Activated CD4-positive, alpha-beta T cell treated with anti-CD3 and anti-CD28 coated beads, Interleukin-2, amount 50 U/mL, for 16 hours (primary cell): ENCODE data around the gene PGAM2.

Experiments used
- DNase-seq: peaks from one replicate; pipeline ENCODE4 v3.0.0-alpha.2; 2020

The PGAM2 gene

DNA sequence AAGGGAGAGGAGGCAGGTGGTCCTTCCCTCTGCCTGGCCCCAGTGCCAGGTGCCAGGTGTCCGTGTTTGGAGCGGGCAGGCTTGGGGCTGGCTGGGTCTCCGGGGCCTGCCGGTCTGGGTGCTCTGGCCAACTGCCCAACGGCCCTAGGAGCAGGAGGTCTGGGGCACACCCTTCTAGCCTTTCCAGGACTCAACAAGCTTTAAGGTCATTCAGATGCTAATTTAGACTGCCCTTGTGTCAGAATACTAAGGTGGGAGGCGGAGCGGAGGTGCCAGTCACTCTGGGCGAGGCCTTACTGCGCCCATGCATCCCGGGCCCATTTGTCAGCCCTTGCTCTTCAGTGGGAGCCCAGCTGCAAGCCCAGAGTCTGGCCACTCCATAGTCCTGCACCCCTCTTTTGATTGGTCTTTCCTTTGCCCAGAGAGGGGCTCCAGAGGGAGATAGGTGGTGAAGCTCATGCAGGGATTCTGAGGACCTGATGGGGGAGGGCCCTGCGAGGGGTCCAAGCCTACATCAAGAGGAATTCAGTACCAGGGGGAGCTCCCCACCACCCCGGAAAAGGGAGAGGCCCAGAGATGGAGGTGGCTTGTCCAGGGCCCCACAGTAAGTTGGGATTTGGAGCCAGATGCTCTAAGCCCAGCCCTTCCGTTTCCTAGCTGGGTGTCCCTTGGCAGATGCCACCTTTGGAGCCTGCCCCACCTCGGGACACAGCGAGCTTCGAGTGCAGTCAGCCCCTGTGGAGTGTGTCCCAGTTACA, 1.3 kb downstream of the PGAM2 start:
- no peak for DNase-seq

DNA sequence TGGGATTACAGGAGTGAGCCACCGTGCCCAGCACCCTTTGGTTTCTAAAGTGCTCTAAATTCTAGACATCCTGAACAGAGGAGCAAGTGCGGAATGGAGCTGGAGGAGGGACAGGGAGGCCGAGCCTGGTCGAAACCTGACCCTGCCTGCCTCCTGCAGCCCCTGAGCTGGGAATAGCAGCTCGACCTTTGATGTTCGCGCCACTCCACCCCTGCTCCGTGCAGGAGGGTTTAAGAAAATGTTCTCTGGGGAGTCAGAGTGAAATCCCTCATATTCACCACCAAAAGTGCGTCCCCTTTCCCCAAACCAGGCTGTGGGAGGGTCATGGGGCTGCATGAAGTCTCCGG, 1.8 kb downstream of the PGAM2 start:
- no peak for DNase-seq

GRCh38 chr7:44062903-44063295, 2.5 kb downstream of the PGAM2 start:
- DNase-seq, result no peak

DNA sequence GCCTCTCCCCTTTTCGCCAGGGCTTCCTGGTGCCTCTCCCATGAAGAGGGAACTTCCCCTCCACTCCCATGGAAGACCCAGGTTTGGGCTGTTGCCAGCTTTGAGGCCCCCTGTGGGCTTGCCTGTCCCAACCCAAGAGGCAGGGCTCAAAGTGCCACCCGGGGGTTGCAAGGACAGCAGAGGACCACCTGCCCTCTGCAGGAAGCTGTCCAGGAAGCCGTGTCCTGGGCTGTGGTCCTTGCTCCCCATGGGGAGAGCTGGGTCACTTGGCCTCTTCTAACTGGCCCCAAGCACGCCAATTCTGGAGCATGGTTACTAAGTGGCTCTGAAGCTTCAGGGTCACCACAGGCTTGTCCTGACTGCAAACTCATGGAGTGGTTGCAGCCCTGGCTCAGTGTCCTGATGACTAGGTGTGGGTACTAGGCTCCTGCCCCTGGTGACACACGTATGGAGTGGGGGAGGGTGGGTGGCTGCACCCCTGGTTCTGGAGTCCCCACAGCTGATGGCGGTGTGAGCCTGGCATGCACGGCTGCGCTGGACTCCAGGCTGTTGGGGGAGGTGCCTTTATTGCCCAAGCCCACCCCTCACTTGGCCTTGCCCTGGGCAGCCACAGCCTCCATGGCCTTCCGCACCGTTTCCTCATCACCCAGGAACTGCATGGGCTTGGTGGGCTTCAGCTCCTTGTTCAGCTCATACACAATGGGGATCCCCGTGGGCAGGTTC, 3.0 kb downstream of the PGAM2 start:
- DNase-seq, result no peak

- DNase-seq, result no peak
Observed at GRCh38 chr7:44061645-44062179, 3.7 kb downstream of the PGAM2 start.

GRCh38 chr7:44060948-44061644, 4.3 kb downstream of the PGAM2 start:
- no peak for DNase-seq

- DNase-seq, result no peak
Observed at GRCh38 chr7:44060091-44060947, 5.0 kb downstream of the PGAM2 start.

- no peak for DNase-seq
Observed at GRCh38 chr7:44059219-44060090, 5.9 kb downstream of the PGAM2 start.

DNA sequence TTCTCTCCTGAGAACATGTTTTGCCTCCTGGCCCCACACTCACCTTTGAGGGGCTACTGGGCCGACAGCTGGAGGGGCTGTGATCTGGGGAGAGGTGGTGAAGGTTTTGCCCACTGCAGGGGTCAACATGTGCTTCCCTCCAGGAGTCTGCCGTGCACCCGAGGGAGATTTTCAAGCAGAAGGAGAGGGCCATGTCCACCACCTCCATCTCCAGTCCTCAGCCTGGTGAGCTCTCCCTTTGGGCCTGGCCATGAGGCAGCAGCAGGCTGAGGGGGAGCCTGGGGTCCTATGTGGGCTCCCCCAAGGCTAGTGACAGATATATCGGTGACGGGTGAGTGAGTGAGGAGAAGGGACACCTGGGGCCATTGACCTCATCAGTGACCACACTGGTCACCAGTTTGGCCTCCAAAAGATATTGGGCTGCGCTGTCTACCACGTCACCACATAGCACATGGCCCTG, 6.6 kb downstream of the PGAM2 start:
- no peak for DNase-seq

DNA sequence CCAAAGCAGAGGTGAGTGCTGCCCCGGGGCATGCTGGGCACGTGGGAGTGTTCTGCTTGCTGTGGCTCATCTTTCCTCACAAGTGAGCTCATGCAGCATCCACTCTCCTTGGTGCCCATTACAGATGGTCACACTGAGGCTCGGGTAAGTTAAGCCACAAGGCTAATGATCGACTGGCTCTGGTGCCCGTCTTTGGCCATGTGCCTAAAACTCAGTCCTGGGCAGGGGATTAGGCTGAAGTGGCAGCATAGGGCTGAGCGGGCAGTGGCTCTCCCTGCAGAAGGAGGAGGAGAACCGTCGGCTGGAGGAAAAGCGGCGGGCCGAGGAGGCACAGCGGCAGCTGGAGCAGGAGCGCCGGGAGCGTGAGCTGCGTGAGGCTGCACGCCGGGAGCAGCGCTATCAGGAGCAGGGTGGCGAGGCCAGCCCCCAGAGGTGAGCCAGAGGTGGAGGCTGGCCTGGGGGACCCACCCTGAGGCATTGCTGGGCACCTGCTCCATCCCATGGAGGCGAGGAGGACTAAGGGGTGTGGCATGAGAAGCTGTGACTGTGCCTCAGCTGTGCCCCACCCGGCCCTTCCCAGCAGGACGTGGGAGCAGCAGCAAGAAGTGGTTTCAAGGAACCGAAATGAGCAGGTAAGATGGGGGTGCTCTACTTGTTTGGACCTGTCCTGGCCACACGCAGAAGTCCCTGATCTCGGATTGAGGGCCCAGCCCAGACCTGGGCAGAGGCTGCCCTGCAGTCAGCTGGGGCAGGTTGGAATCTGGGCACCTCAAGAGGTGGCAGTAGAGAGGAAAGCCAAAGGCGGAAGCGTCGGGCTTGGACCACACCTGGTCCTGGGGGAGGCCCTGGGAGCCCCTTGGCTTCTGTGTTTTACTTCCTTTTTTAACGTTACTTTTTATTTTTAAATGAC, 7.3 kb downstream of the PGAM2 start:
- no peak for DNase-seq

GRCh38 chr7:44057181-44057848, 8.1 kb downstream of the PGAM2 start:
- DNase-seq, result no peak

DNA sequence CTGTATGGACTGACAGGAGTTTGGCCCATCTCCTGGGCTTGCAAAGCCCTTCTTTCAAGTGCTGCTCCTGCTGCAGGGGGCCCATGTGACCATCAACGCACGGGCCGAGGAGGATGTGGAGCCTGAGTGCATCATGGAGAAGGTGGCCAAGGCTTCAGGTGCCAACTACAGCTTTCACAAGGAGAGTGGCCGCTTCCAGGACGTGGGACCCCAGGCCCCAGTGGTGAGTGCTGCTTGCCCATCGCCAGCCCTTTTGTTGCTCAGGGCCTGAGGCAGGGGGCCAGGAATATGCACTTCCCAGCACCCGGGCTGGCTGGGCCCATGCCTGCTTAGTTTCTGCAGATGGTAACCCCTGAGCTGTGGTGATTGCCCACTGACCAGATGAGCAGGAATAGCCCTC, 8.7 kb downstream of the PGAM2 start:
- DNase-seq, result no peak

GRCh38 chr7:44052771-44053365, 12.5 kb downstream of the PGAM2 start:
- DNase-seq, result no peak

DNA sequence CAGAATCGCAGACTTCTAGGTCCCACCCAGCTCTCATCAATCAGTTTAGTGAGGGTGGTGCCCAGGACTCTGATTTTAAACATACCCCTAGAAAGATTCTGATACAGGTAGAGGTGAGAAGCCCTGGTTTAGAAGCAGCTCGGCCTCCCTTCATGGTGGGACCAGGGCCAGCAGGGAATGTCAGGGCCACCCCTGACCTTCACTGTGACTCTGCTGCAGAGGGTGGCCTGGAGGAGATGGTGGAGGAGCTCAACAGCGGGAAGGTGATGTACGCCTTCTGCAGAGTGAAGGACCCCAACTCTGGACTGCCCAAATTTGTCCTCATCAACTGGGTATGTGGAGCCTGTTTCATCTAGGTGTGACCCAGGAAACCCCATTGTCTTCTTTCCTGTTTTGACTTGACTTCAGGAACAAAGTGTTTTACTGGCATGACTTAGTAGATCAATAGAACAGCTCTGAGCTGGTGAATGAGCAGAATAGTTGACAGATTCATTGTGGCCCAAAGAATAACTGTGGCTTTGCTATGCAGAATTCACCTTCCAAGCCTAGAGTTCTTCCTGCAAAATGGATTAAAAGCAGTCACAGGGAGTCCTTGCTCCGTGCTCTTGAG, 13.7 kb downstream of the PGAM2 start:
- no peak for DNase-seq

DNA sequence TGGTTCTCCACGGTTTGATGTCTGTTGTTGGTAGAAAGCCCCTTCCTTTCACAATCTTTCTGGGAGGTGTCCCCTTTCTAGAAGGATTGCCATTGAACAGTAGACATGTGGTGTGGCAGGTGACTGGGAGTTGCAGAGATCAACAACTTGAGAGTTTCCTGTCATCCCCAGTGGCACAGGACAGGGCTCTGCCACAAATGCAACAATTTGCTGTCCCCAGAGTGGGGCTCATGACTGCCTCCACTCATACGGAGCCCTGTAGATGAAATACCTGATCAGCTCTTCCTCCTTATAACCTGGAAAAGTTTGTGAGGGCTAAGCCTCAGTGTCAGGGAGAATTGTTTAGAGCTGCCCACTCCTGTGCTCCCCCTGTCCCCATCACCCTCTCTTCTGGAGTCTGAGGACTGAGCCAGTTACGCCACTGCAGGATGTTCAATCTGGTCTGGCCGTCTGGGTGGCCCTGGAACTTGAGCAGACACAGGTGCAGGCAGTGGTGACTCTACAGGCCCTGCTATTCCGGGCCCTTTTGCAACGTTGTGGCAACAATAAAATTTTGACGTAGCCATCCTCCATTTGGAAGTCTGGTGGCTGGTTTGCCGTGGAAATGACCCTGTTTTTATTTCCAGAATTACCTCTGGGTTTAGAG, 14.3 kb downstream of the PGAM2 start:
- no peak for DNase-seq

DNA sequence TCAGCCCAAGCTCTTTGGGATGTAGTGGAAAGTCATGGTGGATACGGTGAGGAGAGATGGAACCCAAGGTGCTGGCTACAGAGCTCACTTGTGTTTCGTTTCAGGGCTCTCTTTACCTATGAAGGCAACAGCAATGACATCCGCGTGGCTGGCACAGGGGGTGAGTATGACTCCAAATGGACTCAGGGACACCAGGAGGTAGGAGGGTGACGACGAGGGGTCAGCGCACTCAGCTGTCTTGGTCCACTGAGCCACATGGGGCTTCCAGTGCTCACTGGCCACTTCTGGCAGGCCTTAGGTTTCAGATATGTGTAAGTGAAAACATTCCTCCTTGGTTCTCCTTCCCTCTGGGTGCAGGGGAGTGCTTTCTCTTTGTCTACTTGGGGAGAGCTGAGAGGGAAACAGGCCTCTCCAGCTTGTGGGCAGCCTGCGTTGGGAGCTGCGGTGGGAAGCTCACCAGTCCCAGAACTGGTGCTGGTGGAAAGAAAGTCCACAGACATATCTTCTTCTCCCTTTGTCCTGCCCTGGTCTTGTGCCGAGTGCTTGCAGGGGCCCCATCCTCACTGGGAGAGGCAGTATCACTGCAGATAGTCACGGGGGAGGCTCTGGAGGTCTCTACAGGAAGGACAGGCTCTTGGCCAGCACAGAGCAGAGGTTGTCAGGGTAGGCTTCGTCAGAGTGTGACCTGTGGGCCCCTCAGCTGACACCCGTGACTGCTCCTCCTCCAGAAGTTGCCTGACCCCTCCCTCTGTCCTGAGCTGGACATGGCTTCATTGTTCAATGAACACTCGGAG, 15.0 kb downstream of the PGAM2 start:
- DNase-seq, result no peak

DNA sequence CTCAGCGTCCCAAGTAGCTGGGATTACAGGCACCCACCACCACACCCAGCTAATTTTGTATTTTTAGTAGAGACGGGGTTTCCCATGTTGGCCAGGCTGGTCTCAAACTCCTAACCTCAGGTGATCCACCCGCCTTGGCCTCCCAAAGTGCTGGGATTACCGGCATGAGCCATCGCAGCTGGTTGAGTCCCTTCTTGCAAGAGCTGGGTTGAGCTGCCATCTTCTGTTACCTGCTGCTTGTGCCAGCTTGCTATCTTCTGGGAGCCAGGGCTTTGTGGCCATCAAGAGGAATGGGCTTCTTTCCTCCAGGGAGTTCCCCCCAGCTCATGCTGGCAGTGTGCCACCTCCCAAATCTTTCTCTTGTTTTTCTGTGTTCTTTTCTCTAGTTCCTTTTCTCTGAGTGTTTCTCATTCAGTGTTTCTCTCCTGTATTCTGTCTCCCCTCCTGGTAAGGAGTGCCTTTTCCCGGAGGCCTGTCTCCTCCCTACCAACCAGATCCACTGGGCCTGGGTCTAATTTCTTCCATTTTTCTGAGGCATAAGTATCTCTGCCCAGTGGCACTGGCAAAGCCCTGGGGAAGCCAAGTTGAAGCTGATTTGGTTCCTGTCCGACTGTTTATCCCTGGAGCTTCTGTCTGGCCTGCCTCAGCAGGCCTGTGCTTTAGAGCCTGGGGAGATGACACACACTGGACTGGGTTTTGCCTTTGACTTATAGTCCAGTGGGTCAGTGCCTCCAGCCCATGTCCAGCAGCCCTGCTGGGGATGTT, 17.2 kb downstream of the PGAM2 start:
- DNase-seq, result no peak
